GM23338 (cell line): ENCODE results near the gene ECE2. TPM values are rescaled to one million over a fixed set of nuclear protein-coding genes. Genes with fewer than 3 reads are reported as not detected.

Experiments
- EZH2phosphoT487 ChIP-seq: fragments of 200-600 bp; sonication (generic); IDR thresholded peaks from one replicate; pipeline ENCODE4 v1.8.1; 2018; ENCODE audit warnings: antibody characterized with exemption; ENCODE audit not compliant: unreplicated experiment
- JUNB ChIP-seq: IDR thresholded peaks from one replicate; pipeline ENCODE4 v1.6.1; 2016; ENCODE audit warnings: antibody characterized with exemption; ENCODE audit not compliant: unreplicated experiment
- NANOG ChIP-seq: IDR thresholded peaks from 2 replicates; pipeline ENCODE4 v1.6.1; 2016; ENCODE audit warnings: antibody characterized with exemption, borderline replicate concordance
- STAT1 ChIP-seq: IDR thresholded peaks from one replicate; pipeline ENCODE4 v1.6.1; 2016; ENCODE audit warnings: antibody characterized with exemption; ENCODE audit not compliant: unreplicated experiment
- ZNF114 ChIP-seq: fragments of 250-450 bp; sonication (Bioruptor Pico); IDR thresholded peaks from 2 replicates; pipeline ENCODE4 v1.5.0; 2020; ENCODE audit warnings: mild to moderate bottlenecking, moderate library complexity
- ZNF331 ChIP-seq: fragments of 250-450 bp; sonication (Bioruptor Pico); IDR thresholded peaks from 2 replicates; pipeline ENCODE4 v1.5.0; 2020; ENCODE audit warnings: low read depth, mild to moderate bottlenecking, moderate library complexity
- microRNA counts: library from miRNA; unstranded; fragments of <30 nt; microRNA quantifications from one replicate; lab custom pipeline; 2017
- microRNA-seq: library from miRNA; unstranded; fragments of <30 nt; microRNA quantifications from one replicate; pipeline ENCODE4, GENCODE V29; 2017
- polyA plus RNA-seq: library from polyadenylated mRNA; unstranded; fragments of >200 nt; fragmentation: Nextera tagmentation; extraction: Ambion mirVana; gene quantifications from 2 replicates; pipeline ENCODE4 v1.2.1, GENCODE V29; 2016
- small RNA-seq: library from RNA; depleted of rRNA; stranded (forward); fragments of <200 nt; gene quantifications from one replicate; pipeline ENCODE3, GENCODE V24; 2014; ENCODE audit warnings: low replicate concordance
- total RNA-seq: library from RNA; depleted of rRNA; stranded (reverse); fragments of >200 nt; shearing (Covaris generic); gene quantifications from 2 replicates; pipeline ENCODE4 v1.2.3, GENCODE V29; 2014; rRNA removed
- TF ChIP-seq, protein P1 (sequence below): fragments of 250-450 bp; sonication (Bioruptor Pico); IDR thresholded peaks from 2 replicates; pipeline ENCODE4 v1.5.0; 2020; ENCODE audit warnings: mild to moderate bottlenecking, moderate library complexity
- TF ChIP-seq, protein P2 (sequence below), 2 experiments: fragments of 200-600 bp in 1 of 2; sonication (generic) in 1 of 2; conservative IDR thresholded peaks; 2 replicates each; pipeline versions ENCODE4 v1.5.1 to v1.6.1; 2016 to 2017; ENCODE audit warnings: antibody characterized with exemption in 2 of 2, low read depth in 2 of 2, mild to moderate bottlenecking in 2 of 2, moderate library complexity in 1 of 2

ECE2 gene
- total and polyA plus RNA-seq, 2 experiments from 2014 or later = 0.24 to 0.48 TPM

DNA sequence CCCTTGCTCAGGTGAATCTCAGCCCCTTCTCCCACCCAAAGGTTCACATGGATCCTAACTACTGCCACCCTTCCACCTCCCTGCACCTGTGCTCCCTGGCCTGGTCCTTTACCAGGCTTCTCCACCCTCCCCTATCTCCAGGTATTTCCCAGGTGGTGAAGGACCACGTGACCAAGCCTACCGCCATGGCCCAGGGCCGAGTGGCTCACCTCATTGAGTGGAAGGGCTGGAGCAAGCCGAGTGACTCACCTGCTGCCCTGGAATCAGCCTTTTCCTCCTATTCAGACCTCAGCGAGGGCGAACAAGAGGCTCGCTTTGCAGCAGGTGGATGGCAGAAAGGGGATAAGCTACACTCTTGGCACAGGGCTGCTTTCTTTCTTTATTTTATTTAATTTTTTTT is 66.1 kb downstream of the ECE2 start (continued):
- TF ChIP-seq, protein P1, sequence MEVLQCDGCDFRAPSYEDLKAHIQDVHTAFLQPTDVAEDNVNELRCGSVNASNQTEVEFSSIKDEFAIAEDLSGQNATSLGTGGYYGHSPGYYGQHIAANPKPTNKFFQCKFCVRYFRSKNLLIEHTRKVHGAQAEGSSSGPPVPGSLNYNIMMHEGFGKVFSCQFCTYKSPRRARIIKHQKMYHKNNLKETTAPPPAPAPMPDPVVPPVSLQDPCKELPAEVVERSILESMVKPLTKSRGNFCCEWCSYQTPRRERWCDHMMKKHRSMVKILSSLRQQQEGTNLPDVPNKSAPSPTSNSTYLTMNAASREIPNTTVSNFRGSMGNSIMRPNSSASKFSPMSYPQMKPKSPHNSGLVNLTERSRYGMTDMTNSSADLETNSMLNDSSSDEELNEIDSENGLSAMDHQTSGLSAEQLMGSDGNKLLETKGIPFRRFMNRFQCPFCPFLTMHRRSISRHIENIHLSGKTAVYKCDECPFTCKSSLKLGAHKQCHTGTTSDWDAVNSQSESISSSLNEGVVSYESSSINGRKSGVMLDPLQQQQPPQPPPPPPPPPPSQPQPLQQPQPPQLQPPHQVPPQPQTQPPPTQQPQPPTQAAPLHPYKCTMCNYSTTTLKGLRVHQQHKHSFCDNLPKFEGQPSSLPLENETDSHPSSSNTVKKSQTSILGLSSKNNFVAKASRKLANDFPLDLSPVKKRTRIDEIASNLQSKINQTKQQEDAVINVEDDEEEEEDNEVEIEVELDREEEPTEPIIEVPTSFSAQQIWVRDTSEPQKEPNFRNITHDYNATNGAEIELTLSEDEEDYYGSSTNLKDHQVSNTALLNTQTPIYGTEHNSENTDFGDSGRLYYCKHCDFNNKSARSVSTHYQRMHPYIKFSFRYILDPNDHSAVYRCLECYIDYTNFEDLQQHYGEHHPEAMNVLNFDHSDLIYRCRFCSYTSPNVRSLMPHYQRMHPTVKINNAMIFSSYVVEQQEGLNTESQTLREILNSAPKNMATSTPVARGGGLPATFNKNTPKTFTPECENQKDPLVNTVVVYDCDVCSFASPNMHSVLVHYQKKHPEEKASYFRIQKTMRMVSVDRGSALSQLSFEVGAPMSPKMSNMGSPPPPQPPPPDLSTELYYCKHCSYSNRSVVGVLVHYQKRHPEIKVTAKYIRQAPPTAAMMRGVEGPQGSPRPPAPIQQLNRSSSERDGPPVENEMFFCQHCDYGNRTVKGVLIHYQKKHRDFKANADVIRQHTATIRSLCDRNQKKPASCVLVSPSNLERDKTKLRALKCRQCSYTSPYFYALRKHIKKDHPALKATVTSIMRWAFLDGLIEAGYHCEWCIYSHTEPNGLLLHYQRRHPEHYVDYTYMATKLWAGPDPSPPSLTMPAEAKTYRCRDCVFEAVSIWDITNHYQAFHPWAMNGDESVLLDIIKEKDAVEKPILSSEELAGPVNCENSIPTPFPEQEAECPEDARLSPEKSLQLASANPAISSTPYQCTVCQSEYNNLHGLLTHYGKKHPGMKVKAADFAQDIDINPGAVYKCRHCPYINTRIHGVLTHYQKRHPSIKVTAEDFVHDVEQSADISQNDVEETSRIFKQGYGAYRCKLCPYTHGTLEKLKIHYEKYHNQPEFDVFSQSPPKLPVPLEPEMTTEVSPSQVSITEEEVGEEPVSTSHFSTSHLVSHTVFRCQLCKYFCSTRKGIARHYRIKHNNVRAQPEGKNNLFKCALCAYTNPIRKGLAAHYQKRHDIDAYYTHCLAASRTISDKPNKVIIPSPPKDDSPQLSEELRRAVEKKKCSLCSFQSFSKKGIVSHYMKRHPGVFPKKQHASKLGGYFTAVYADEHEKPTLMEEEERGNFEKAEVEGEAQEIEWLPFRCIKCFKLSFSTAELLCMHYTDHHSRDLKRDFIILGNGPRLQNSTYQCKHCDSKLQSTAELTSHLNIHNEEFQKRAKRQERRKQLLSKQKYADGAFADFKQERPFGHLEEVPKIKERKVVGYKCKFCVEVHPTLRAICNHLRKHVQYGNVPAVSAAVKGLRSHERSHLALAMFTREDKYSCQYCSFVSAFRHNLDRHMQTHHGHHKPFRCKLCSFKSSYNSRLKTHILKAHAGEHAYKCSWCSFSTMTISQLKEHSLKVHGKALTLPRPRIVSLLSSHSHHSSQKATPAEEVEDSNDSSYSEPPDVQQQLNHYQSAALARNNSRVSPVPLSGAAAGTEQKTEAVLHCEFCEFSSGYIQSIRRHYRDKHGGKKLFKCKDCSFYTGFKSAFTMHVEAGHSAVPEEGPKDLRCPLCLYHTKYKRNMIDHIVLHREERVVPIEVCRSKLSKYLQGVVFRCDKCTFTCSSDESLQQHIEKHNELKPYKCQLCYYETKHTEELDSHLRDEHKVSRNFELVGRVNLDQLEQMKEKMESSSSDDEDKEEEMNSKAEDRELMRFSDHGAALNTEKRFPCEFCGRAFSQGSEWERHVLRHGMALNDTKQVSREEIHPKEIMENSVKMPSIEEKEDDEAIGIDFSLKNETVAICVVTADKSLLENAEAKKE (CRISPR knock-in tag) = no peak
- TF ChIP-seq, protein P2, sequence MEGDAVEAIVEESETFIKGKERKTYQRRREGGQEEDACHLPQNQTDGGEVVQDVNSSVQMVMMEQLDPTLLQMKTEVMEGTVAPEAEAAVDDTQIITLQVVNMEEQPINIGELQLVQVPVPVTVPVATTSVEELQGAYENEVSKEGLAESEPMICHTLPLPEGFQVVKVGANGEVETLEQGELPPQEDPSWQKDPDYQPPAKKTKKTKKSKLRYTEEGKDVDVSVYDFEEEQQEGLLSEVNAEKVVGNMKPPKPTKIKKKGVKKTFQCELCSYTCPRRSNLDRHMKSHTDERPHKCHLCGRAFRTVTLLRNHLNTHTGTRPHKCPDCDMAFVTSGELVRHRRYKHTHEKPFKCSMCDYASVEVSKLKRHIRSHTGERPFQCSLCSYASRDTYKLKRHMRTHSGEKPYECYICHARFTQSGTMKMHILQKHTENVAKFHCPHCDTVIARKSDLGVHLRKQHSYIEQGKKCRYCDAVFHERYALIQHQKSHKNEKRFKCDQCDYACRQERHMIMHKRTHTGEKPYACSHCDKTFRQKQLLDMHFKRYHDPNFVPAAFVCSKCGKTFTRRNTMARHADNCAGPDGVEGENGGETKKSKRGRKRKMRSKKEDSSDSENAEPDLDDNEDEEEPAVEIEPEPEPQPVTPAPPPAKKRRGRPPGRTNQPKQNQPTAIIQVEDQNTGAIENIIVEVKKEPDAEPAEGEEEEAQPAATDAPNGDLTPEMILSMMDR (conservative IDR thresholded peaks at IDR 0.05; ENCODE audit: low read depth in 2 of 2) = no peak
- TF ChIP-seq NANOG (no peak), JUNB (no peak), ZNF331 (CRISPR knock-in tag) (no peak), ZNF114 (CRISPR knock-in tag) (no peak), STAT1 (no peak), EZH2phosphoT487 (no peak)

MicroRNAs encoded within 50 kb of the gene (microRNA counts, 767-probe panel; counts per million panel counts)
- not detected for microRNA hsa-miR-1224-3p (lab: Ali Mortazavi, UCI)
- microRNA hsa-miR-1224-5p (lab: Ali Mortazavi, UCI) = not detected

Small RNA genes within 50 kb of the gene (microRNA-seq; reads per million reads assigned to microRNA genes)
- gene MIR1224 = not detected

Small RNA genes within 50 kb of the gene (small RNA-seq; reads per million reads assigned to genes)
- gene MIR1224 (not detected), gene SNORD66 (66.5 reads per million, percentile 99 among the genes with 10 or more reads in this experiment)

Other genes starting within 250 kb of the ECE2 start
- not detected in 2 replicates for gene HTR3D, start 244.3 kb upstream of the ECE2 start, total RNA-seq
- not detected in 2 replicates for gene HTR3D, start 244.3 kb upstream of the ECE2 start, polyA plus RNA-seq
- gene HTR3C, start 223.0 kb upstream of the ECE2 start, total RNA-seq = not detected in 2 replicates
- not detected in 2 replicates for gene HTR3C, start 223.0 kb upstream of the ECE2 start, polyA plus RNA-seq
- not detected in 2 replicates for gene HTR3E, start 179.0 kb upstream of the ECE2 start, total RNA-seq
- not detected in 2 replicates for gene HTR3E, start 179.0 kb upstream of the ECE2 start, polyA plus RNA-seq
- gene EIF2B5, start 140.7 kb upstream of the ECE2 start, total RNA-seq = 36.6 and 43.3 TPM in 2 replicates
- gene EIF2B5, start 140.7 kb upstream of the ECE2 start, polyA plus RNA-seq = 26.4 and 27.8 TPM in 2 replicates
- gene DVL3, start 120.6 kb upstream of the ECE2 start, total RNA-seq = 50.2 and 55.5 TPM in 2 replicates
- 25.6 and 33.5 TPM in 2 replicates for gene DVL3, start 120.6 kb upstream of the ECE2 start, polyA plus RNA-seq
- 269 and 305 TPM in 2 replicates for gene AP2M1, start 101.2 kb upstream of the ECE2 start, total RNA-seq
- gene AP2M1, start 101.2 kb upstream of the ECE2 start, polyA plus RNA-seq = 190 and 215 TPM in 2 replicates
- gene ABCF3, start 89.8 kb upstream of the ECE2 start, total RNA-seq = 48.9 and 60.4 TPM in 2 replicates
- gene ABCF3, start 89.8 kb upstream of the ECE2 start, polyA plus RNA-seq = 32.7 and 33.4 TPM in 2 replicates
- gene VWA5B2, start 46.4 kb upstream of the ECE2 start, total RNA-seq = 0.66 TPM in 1 of 2 replicates, not detected in the other
- not detected in 2 replicates for gene VWA5B2, start 46.4 kb upstream of the ECE2 start, polyA plus RNA-seq
- gene ALG3, start 27.1 kb upstream of the ECE2 start, total RNA-seq = 107 and 109 TPM in 2 replicates
- gene ALG3, start 27.1 kb upstream of the ECE2 start, polyA plus RNA-seq = 76.9 and 87.9 TPM in 2 replicates
- gene EEF1AKMT4, start 26.4 kb upstream of the ECE2 start, total RNA-seq = 9.8 and 14.3 TPM in 2 replicates
- 11.2 and 12.9 TPM in 2 replicates for gene EEF1AKMT4, start 26.4 kb upstream of the ECE2 start, polyA plus RNA-seq
- 1.3 and 1.5 TPM in 2 replicates for gene CAMK2N2, start 14.5 kb upstream of the ECE2 start, total RNA-seq
- gene CAMK2N2, start 14.5 kb upstream of the ECE2 start, polyA plus RNA-seq = 0.32 and 0.63 TPM in 2 replicates
- gene PSMD2, start 23.2 kb downstream of the ECE2 start, total RNA-seq = 328 and 507 TPM in 2 replicates
- 101 and 117 TPM in 2 replicates for gene PSMD2, start 23.2 kb downstream of the ECE2 start, polyA plus RNA-seq
- 552 and 565 TPM in 2 replicates for gene EIF4G1, start 38.6 kb downstream of the ECE2 start, total RNA-seq
- gene EIF4G1, start 38.6 kb downstream of the ECE2 start, polyA plus RNA-seq = 227 and 239 TPM in 2 replicates
- gene FAM131A, start 61.6 kb downstream of the ECE2 start, total RNA-seq = 14.8 and 31.8 TPM in 2 replicates
- gene FAM131A, start 61.6 kb downstream of the ECE2 start, polyA plus RNA-seq = 6.7 and 9.6 TPM in 2 replicates
- 9.2 and 10.7 TPM in 2 replicates for gene CLCN2, start 85.6 kb downstream of the ECE2 start, total RNA-seq
- 5.4 and 7.0 TPM in 2 replicates for gene CLCN2, start 85.6 kb downstream of the ECE2 start, polyA plus RNA-seq
- gene POLR2H, start 85.7 kb downstream of the ECE2 start, total RNA-seq = 182 and 199 TPM in 2 replicates
- gene POLR2H, start 85.7 kb downstream of the ECE2 start, polyA plus RNA-seq = 190 and 205 TPM in 2 replicates
- gene THPO, start 102.2 kb downstream of the ECE2 start, total RNA-seq = 0.14 and 0.97 TPM in 2 replicates
- 0.47 and 1.9 TPM in 2 replicates for gene THPO, start 102.2 kb downstream of the ECE2 start, polyA plus RNA-seq
- 0.66 and 1.1 TPM in 2 replicates for gene CHRD, start 104.0 kb downstream of the ECE2 start, total RNA-seq
- 0.23 and 0.34 TPM in 2 replicates for gene CHRD, start 104.0 kb downstream of the ECE2 start, polyA plus RNA-seq